HepG2 (cell line): Measurements from ENCODE around the gene STARD10. TPM values are rescaled to one million over a fixed set of nuclear protein-coding genes. Genes with fewer than 3 reads are reported as not detected.

Experiments used
- FLYWCH1 ChIP-seq: sonication (generic); formaldehyde crosslinking; IDR thresholded peaks from 2 replicates; pipeline ENCODE4 v1.8.1; 2023; ENCODE audit warnings: mild to moderate bottlenecking, missing genetic modification reagents
- GATA4 ChIP-seq: sonication (generic); IDR thresholded peaks from 2 replicates; pipeline ENCODE4 v1.6.1; 2016; ENCODE audit warnings: antibody characterized with exemption, low read depth, borderline replicate concordance
- HDAC1 ChIP-seq: sonication (generic); formaldehyde crosslinking; IDR thresholded peaks from 2 replicates; pipeline ENCODE4 v1.5.1; 2020; ENCODE audit warnings: mild to moderate bottlenecking, missing genetic modification reagents
- HIVEP1 ChIP-seq: sonication (generic); formaldehyde crosslinking; IDR thresholded peaks from 2 replicates; pipeline ENCODE4 v1.4.0; 2020; ENCODE audit warnings: mild to moderate bottlenecking, missing genetic modification reagents
- HOXA5 ChIP-seq: sonication (generic); formaldehyde crosslinking; IDR thresholded peaks from 2 replicates; pipeline ENCODE4 v1.4.0; 2020; ENCODE audit warnings: missing genetic modification reagents
- JUN ChIP-seq: sonication (generic); formaldehyde crosslinking; IDR thresholded peaks from 2 replicates; pipeline ENCODE4 v1.4.0; 2020; ENCODE audit warnings: mild to moderate bottlenecking, missing genetic modification reagents
- KAT7 ChIP-seq: IDR thresholded peaks from 2 replicates; pipeline ENCODE4 v1.6.1; 2018; ENCODE audit warnings: borderline replicate concordance, missing compliant biosample characterization
- KDM3A ChIP-seq: IDR thresholded peaks from 2 replicates; pipeline ENCODE4 v1.6.1; 2018; ENCODE audit warnings: low read depth, missing compliant biosample characterization
- MAZ ChIP-seq, 2 experiments: sonication (generic) in 1 of 2; formaldehyde crosslinking in 1 of 2; IDR thresholded peaks; 2 replicates each; pipeline versions ENCODE4 v1.5.0 to v1.6.1; 2012 to 2020; ENCODE audit warnings: low read depth in 2 of 2, mild to moderate bottlenecking in 2 of 2, borderline replicate concordance in 1 of 2, improper control_type of control experiment in 1 of 2, low read length in 1 of 2, missing genetic modification reagents in 1 of 2, moderate library complexity in 1 of 2
- MEIS1 ChIP-seq: sonication (generic); formaldehyde crosslinking; IDR thresholded peaks from 2 replicates; pipeline ENCODE4 v1.9.0; 2021; ENCODE audit warnings: mild to moderate bottlenecking, missing genetic modification reagents, moderate library complexity, borderline replicate concordance
- MTF1 ChIP-seq: sonication (generic); formaldehyde crosslinking; IDR thresholded peaks from 2 replicates; pipeline ENCODE4 v1.5.0; 2020; ENCODE audit warnings: missing genetic modification reagents
- NCOA1 ChIP-seq: sonication (generic); formaldehyde crosslinking; IDR thresholded peaks from 2 replicates; pipeline ENCODE4 v1.9.0; 2021; ENCODE audit warnings: missing genetic modification reagents
- PRMT3 ChIP-seq: sonication (generic); formaldehyde crosslinking; IDR thresholded peaks from 2 replicates; pipeline ENCODE4 v1.8.1; 2022; ENCODE audit warnings: low read depth, mild to moderate bottlenecking, moderate library complexity, missing genetic modification reagents, borderline replicate concordance
- RNF2 ChIP-seq: fragments of 450-650 bp; conservative IDR thresholded peaks from 2 replicates; pipeline ENCODE4 v1.6.1; 2016; ENCODE audit warnings: low read depth
- TAF15 ChIP-seq: fragments of 200-400 bp; formaldehyde crosslinking; IDR thresholded peaks from one replicate; pipeline ENCODE4 v1.6.1; 2018; ENCODE audit warnings: mild to moderate bottlenecking, low read depth, low read length; ENCODE audit not compliant: poor library complexity, severe bottlenecking
- ZBTB1 ChIP-seq: sonication (generic); formaldehyde crosslinking; IDR thresholded peaks from 2 replicates; pipeline ENCODE4 v1.4.0; 2020; ENCODE audit warnings: missing genetic modification reagents, borderline replicate concordance
- ZFAT ChIP-seq: sonication (generic); formaldehyde crosslinking; conservative IDR thresholded peaks from 2 replicates; pipeline ENCODE4 v1.8.1; 2023; ENCODE audit warnings: missing genetic modification reagents, inconsistent platforms
- ZNF513 ChIP-seq: sonication (generic); formaldehyde crosslinking; conservative IDR thresholded peaks from 2 replicates; pipeline ENCODE4 v1.5.0; 2020; ENCODE audit warnings: missing genetic modification reagents
- ZNF605 ChIP-seq: sonication (generic); formaldehyde crosslinking; IDR thresholded peaks from 2 replicates; pipeline ENCODE4 v1.8.0; 2022; ENCODE audit warnings: mild to moderate bottlenecking, missing genetic modification reagents
- polyA plus RNA-seq, 8 experiments: library from polyadenylated mRNA; depleted of rRNA in 3 of 8; stranded (reverse) in 7 of 8; unstranded in 1 of 8; fragments of >200 nt; fragmentation: Illumina TruSeq in 4 of 8; extraction: Trizol in 4 of 8; gene quantifications; 2 replicates each; pipeline versions ENCODE4 v1.2.1 to v1.2.3, GENCODE V29; 2011 to 2016; ENCODE audit warnings: low read depth in 4 of 8, missing spikeins in 1 of 8, mixed read lengths in 1 of 8; ENCODE audit not compliant: insufficient read depth in 1 of 8
- total RNA-seq, 5 experiments: library from RNA; depleted of rRNA; stranded (reverse); fragments of >200 nt; fragmentation: Illumina TruSeq; extraction: Trizol; gene quantifications; 2 replicates each; pipeline ENCODE4 v1.2.3, GENCODE V29; 2016; ENCODE audit warnings: low read depth in 1 of 5
- TF ChIP-seq, protein P1 (sequence below): sonication (generic); formaldehyde crosslinking; IDR thresholded peaks from 2 replicates; pipeline ENCODE4 v1.8.0; 2022; ENCODE audit warnings: mild to moderate bottlenecking, missing genetic modification reagents, moderate library complexity
- TF ChIP-seq, protein P2 (sequence below): sonication (generic); formaldehyde crosslinking; IDR thresholded peaks from 2 replicates; pipeline ENCODE4 v1.4.0; 2020; ENCODE audit warnings: missing genetic modification reagents
- TF ChIP-seq, protein P3 (sequence below): sonication (generic); formaldehyde crosslinking; IDR thresholded peaks from 2 replicates; pipeline ENCODE4 v1.9.0; 2021; ENCODE audit warnings: missing genetic modification reagents, borderline replicate concordance
- TF ChIP-seq, protein P4 (sequence below): sonication (generic); formaldehyde crosslinking; conservative IDR thresholded peaks from 2 replicates; pipeline ENCODE4 v1.8.1; 2023; ENCODE audit warnings: missing genetic modification reagents

STARD10 gene
- total and polyA plus RNA-seq, 2 of the 13 experiments (the other 11 are each of a cell fraction or from before 2014, with no cell fraction given): 260 to 341 TPM

- TF ChIP-seq, protein P1, sequence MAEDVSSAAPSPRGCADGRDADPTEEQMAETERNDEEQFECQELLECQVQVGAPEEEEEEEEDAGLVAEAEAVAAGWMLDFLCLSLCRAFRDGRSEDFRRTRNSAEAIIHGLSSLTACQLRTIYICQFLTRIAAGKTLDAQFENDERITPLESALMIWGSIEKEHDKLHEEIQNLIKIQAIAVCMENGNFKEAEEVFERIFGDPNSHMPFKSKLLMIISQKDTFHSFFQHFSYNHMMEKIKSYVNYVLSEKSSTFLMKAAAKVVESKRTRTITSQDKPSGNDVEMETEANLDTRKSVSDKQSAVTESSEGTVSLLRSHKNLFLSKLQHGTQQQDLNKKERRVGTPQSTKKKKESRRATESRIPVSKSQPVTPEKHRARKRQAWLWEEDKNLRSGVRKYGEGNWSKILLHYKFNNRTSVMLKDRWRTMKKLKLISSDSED (CRISPR knock-in tag): no peak
- TF ChIP-seq KDM3A (CRISPR knock-in tag): no peak
- TF ChIP-seq, protein P2, sequence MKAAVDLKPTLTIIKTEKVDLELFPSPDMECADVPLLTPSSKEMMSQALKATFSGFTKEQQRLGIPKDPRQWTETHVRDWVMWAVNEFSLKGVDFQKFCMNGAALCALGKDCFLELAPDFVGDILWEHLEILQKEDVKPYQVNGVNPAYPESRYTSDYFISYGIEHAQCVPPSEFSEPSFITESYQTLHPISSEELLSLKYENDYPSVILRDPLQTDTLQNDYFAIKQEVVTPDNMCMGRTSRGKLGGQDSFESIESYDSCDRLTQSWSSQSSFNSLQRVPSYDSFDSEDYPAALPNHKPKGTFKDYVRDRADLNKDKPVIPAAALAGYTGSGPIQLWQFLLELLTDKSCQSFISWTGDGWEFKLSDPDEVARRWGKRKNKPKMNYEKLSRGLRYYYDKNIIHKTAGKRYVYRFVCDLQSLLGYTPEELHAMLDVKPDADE (CRISPR knock-in tag): no peak
- TF ChIP-seq HOXA5 (CRISPR knock-in tag): no peak
- TF ChIP-seq NCOA1 (CRISPR knock-in tag): no peak
- no peak for TF ChIP-seq FLYWCH1
- TF ChIP-seq RNF2: no peak
- no peak; the same call in 1 of the 2 replicates for TF ChIP-seq MAZ (IDR thresholded peaks at IDR 0.05; ENCODE audit: borderline replicate concordance, low read depth, low read length)
- peak; percentile 42; the same call in 1 of the 2 replicates for TF ChIP-seq MAZ (CRISPR knock-in tag; IDR thresholded peaks at IDR 0.05; ENCODE audit: low read depth)
- no peak for TF ChIP-seq GATA4
- TF ChIP-seq JUN (CRISPR knock-in tag): no peak
- TF ChIP-seq ZFAT (CRISPR knock-in tag): no peak
- TF ChIP-seq MTF1: no peak
- no peak for TF ChIP-seq PRMT3 (CRISPR knock-in tag)
- TF ChIP-seq ZNF605 (CRISPR knock-in tag): peak; percentile 41; the same call in 1 of the 2 replicates
- TF ChIP-seq MEIS1 (CRISPR knock-in tag): 0 out of 2 replicates have a peak, but pooled peaks have one; percentile 27
- no peak for TF ChIP-seq ZBTB1 (CRISPR knock-in tag)
- TF ChIP-seq, protein P3, sequence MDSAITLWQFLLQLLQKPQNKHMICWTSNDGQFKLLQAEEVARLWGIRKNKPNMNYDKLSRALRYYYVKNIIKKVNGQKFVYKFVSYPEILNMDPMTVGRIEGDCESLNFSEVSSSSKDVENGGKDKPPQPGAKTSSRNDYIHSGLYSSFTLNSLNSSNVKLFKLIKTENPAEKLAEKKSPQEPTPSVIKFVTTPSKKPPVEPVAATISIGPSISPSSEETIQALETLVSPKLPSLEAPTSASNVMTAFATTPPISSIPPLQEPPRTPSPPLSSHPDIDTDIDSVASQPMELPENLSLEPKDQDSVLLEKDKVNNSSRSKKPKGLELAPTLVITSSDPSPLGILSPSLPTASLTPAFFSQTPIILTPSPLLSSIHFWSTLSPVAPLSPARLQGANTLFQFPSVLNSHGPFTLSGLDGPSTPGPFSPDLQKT: no peak
- TF ChIP-seq TAF15: no peak
- TF ChIP-seq HIVEP1: peak; percentile 36; the same call in 1 of the 2 replicates
- TF ChIP-seq, protein P4, sequence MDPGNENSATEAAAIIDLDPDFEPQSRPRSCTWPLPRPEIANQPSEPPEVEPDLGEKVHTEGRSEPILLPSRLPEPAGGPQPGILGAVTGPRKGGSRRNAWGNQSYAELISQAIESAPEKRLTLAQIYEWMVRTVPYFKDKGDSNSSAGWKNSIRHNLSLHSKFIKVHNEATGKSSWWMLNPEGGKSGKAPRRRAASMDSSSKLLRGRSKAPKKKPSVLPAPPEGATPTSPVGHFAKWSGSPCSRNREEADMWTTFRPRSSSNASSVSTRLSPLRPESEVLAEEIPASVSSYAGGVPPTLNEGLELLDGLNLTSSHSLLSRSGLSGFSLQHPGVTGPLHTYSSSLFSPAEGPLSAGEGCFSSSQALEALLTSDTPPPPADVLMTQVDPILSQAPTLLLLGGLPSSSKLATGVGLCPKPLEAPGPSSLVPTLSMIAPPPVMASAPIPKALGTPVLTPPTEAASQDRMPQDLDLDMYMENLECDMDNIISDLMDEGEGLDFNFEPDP (CRISPR knock-in tag): 0 out of 2 replicates have a peak, but pooled peaks have one; percentile 51
- TF ChIP-seq HDAC1 (CRISPR knock-in tag): peak; percentile 65
- TF ChIP-seq ZNF513 (CRISPR knock-in tag): 0 out of 2 replicates have a peak, but pooled peaks have one; percentile 68
- TF ChIP-seq KAT7 (CRISPR knock-in tag): no peak
Measured at GRCh38 chr11:72782081-72782920, 11.5 kb downstream of the STARD10 start (continued).
